H9 (cell line): Measurements from ENCODE around the gene LASP1NB.
A peak's percentile ranks its signal among the peaks of the same experiment; 100 is the strongest.

Source experiments
- DNase-seq: peaks from one replicate; pipeline ENCODE4 v3.0.0-alpha.2; 2017
- H2AFZ ChIP-seq: one replicate; pipeline ENCODE4 v1.6.1; 2013; ENCODE audit warnings: mild to moderate bottlenecking, low read length, control low read depth, moderate library complexity
- H2AK5ac ChIP-seq: 2 replicates; pipeline ENCODE4 v1.6.1; 2013; ENCODE audit warnings: low read length, control low read depth, mixed read lengths; ENCODE audit not compliant: insufficient read length
- H2BK120ac ChIP-seq: one replicate; pipeline ENCODE4 v1.6.1; 2013; ENCODE audit warnings: low read depth, mild to moderate bottlenecking, low read length, control low read depth, inconsistent platforms; ENCODE audit not compliant: poor library complexity, severe bottlenecking
- H2BK12ac ChIP-seq: 2 replicates; pipeline ENCODE4 v1.6.1; 2013; ENCODE audit warnings: low read length, control low read depth, mixed read lengths, low read depth; ENCODE audit not compliant: insufficient read length
- H2BK15ac ChIP-seq: 2 replicates; pipeline ENCODE4 v1.6.1; 2013; ENCODE audit warnings: low read depth, low read length, control low read depth
- H2BK20ac ChIP-seq: one replicate; pipeline ENCODE4 v1.6.1; 2013; ENCODE audit warnings: low read depth, mild to moderate bottlenecking, low read length, control low read depth, inconsistent platforms; ENCODE audit not compliant: poor library complexity, severe bottlenecking
- H2BK5ac ChIP-seq: 2 replicates; pipeline ENCODE4 v1.6.1; 2013; ENCODE audit warnings: low read length, control low read depth, mixed read lengths; ENCODE audit not compliant: insufficient read length
- H3K14ac ChIP-seq: 2 replicates; pipeline ENCODE4 v1.6.1; 2013; ENCODE audit warnings: low read length, control low read depth; ENCODE audit not compliant: insufficient read depth
- H3K18ac ChIP-seq: 2 replicates; pipeline ENCODE4 v1.6.1; 2013; ENCODE audit warnings: low read depth, mild to moderate bottlenecking, mixed read lengths, low read length, control low read depth; ENCODE audit not compliant: insufficient read length
- H3K23ac ChIP-seq: 2 replicates; pipeline ENCODE4 v1.6.1; 2013; ENCODE audit warnings: low read length, control low read depth, mixed read lengths, low read depth; ENCODE audit not compliant: insufficient read length
- H3K23me2 ChIP-seq: 2 replicates; pipeline ENCODE4 v1.6.1; 2013; ENCODE audit warnings: low read depth, mild to moderate bottlenecking, mixed read lengths, low read length, control low read depth; ENCODE audit not compliant: insufficient read length, poor library complexity, severe bottlenecking
- H3K27ac ChIP-seq: 2 replicates; pipeline ENCODE4 v1.5.1; 2013; ENCODE audit warnings: low read length, control low read depth, mixed read lengths, low read depth; ENCODE audit not compliant: insufficient read length
- H3K27me3 ChIP-seq: 2 replicates; pipeline ENCODE4 v1.6.1; 2013; ENCODE audit warnings: low read length, control low read depth, inconsistent platforms; ENCODE audit not compliant: insufficient read depth
- H3K4ac ChIP-seq: 2 replicates; pipeline ENCODE4 v1.6.1; 2013; ENCODE audit warnings: low read depth, mild to moderate bottlenecking, control low read depth, inconsistent platforms, low read length, moderate library complexity
- H3K4me1 ChIP-seq: 2 replicates; pipeline ENCODE4 v1.6.1; 2013; ENCODE audit warnings: low read length, control low read depth, inconsistent platforms; ENCODE audit not compliant: insufficient read depth
- H3K4me2 ChIP-seq: 2 replicates; pipeline ENCODE4 v1.6.1; 2013; ENCODE audit warnings: low read length, control low read depth, mixed read lengths; ENCODE audit not compliant: insufficient read length, insufficient read depth
- H3K56ac ChIP-seq: 2 replicates; pipeline ENCODE4 v1.6.1; 2013; ENCODE audit warnings: low read depth, mild to moderate bottlenecking, mixed read lengths, low read length, control low read depth; ENCODE audit not compliant: insufficient read length
- H3K79me1 ChIP-seq: 2 replicates; pipeline ENCODE4 v1.6.1; 2013; ENCODE audit warnings: low read depth, mild to moderate bottlenecking, moderate library complexity, low read length, control low read depth, inconsistent platforms; ENCODE audit not compliant: insufficient read depth, poor library complexity, severe bottlenecking
- H3K79me2 ChIP-seq: 2 replicates; pipeline ENCODE4 v1.6.1; 2013; ENCODE audit warnings: low read length, control low read depth, inconsistent platforms; ENCODE audit not compliant: insufficient read depth
- H3K9ac ChIP-seq: 2 replicates; pipeline ENCODE4 v1.6.1; 2013; ENCODE audit warnings: low read length, control low read depth, mixed read lengths; ENCODE audit not compliant: insufficient read length; ENCODE audit errors: extremely low read depth
- H3K9me3 ChIP-seq: one replicate; pipeline ENCODE4 v1.6.1; 2013; ENCODE audit warnings: low read depth, low read length, inconsistent platforms; ENCODE audit not compliant: control insufficient read depth
- H3T11ph ChIP-seq: one replicate; pipeline ENCODE4 v1.6.1; 2013; ENCODE audit warnings: mild to moderate bottlenecking, low read length, control low read depth, inconsistent platforms
- H4K20me1 ChIP-seq: one replicate; pipeline ENCODE4 v1.6.1; 2013; ENCODE audit not compliant: control insufficient read depth, insufficient read length, insufficient read depth
- H4K5ac ChIP-seq: 2 replicates; pipeline ENCODE4 v1.6.1; 2013; ENCODE audit warnings: low read depth, mild to moderate bottlenecking, mixed read lengths, low read length, control low read depth; ENCODE audit not compliant: insufficient read length
- H4K8ac ChIP-seq: replicated peaks from 2 replicates; pipeline ENCODE4 v1.6.1; 2013; ENCODE audit warnings: low read length, control low read depth, mixed read lengths, low read depth; ENCODE audit not compliant: insufficient read length
- H4K91ac ChIP-seq: 2 replicates; pipeline ENCODE4 v1.6.1; 2013; ENCODE audit warnings: low read depth, mild to moderate bottlenecking, moderate library complexity, mixed read lengths, low read length, control low read depth; ENCODE audit not compliant: insufficient read length
- H3K27ac Mint-ChIP-seq, 3 experiments: 2 replicates in 2 of 3; 3 replicates in 1 of 3; pipeline ENCODE4 v1.8.0; 2020 to 2021; ENCODE audit warnings: mixed read lengths in 3 of 3, mild to moderate bottlenecking in 1 of 3, moderate library complexity in 1 of 3
- H3K27me3 Mint-ChIP-seq: 2 replicates; pipeline ENCODE4 v1.8.0; 2021; ENCODE audit warnings: low read depth, mild to moderate bottlenecking, moderate library complexity, mixed read lengths
- H3K36me3 Mint-ChIP-seq, 3 experiments: 2 replicates in 2 of 3; 3 replicates in 1 of 3; pipeline ENCODE4 v1.8.0; 2020 to 2021; ENCODE audit warnings: low read depth in 3 of 3, mixed read lengths in 3 of 3; ENCODE audit not compliant: insufficient read depth in 1 of 3
- H3K4me1 Mint-ChIP-seq, 2 experiments: 2 replicates each; pipeline ENCODE4 v1.8.0; 2020; ENCODE audit warnings: mixed read lengths in 2 of 2
- H3K4me3 Mint-ChIP-seq, 2 experiments: 2 replicates in 1 of 2; 3 replicates in 1 of 2; pipeline ENCODE4 v1.8.0; 2020 to 2021; ENCODE audit warnings: mild to moderate bottlenecking in 2 of 2, mixed read lengths in 2 of 2, moderate library complexity in 1 of 2
- H3K9me3 Mint-ChIP-seq, 2 experiments: 2 replicates in 1 of 2; 3 replicates in 1 of 2; pipeline ENCODE4 v1.8.0; 2020; ENCODE audit warnings: mild to moderate bottlenecking in 2 of 2, mixed read lengths in 2 of 2, moderate library complexity in 1 of 2
- WGBS: extraction: QIAGEN DNeasy Blood & Tissue Kit; methylation state at CpG from one replicate; pipeline ENCODE4 v1.1.7; 2013; ENCODE audit warnings: missing lambda C conversion rate, low lambda C conversion rate, mixed read lengths; ENCODE audit not compliant: insufficient read length; ENCODE audit errors: extremely low coverage; 5-methylcytosine and 5-hydroxymethylcytosine counted together
- TF ChIP-seq, protein P1 (sequence below): fragments of 200-600 bp; sonication (generic); conservative IDR thresholded peaks from 3 replicates; pipeline ENCODE4 v1.8.0; 2021; ENCODE audit warnings: antibody characterized with exemption, mild to moderate bottlenecking

LASP1NB gene

DNA sequence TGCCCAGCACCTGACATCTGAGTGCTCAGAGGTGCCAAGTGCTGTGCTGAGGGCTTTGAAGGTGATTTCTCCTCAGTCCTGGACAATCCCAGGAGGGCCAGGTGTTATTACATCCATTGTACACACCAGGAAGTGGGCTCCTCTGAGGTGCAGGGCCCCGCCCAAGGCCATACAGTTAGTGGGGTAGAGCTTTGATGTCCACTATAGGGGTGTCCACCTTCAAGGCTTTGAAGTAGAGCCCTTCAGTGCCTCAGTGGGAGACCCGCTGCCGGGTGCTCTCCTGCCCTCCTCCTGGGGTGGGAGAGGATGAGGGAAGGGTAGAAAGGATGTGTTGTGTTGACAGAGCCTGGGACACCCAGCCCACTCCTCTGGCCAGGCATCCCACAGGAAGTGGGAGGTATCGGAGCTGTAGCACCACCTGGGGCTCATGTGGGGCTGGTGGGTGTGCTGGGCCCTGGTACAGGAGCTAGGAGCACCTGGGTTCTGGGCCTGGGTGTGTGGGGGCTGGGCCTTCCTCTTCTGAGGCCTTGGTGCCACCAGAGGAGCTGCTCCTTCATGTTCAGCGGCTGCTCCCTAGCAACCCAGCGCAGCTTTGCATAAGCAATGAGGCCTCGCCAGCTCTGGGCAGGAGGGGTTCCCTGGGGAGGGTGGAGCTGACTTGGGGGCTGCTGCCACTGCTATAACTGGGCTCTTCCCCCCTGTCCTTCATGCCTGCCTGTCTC, 48.1 kb upstream of the LASP1NB start:
- no peak overlapping the region for H3K56ac ChIP-seq
- H2BK20ac ChIP-seq = no peak overlapping the region
- no peak overlapping the region for H3K18ac ChIP-seq
- peaks cover 3% of the 10 kb centered on the region for H3K79me1 ChIP-seq
- no CpG with 5 or more reads among the region's 7 CpGs for WGBS
- H3K9ac ChIP-seq = no peak overlapping the region
- peaks cover 24% of the 10 kb centered on the region; the same call in 1 of the 2 replicates for H3K79me2 ChIP-seq
- no peak overlapping the region for H2BK120ac ChIP-seq
- peaks cover 14% of the 10 kb centered on the region; the same call in 1 of the 2 replicates for H3K4me1 ChIP-seq
- H2BK5ac ChIP-seq = no peak overlapping the region
- H3K4me3 Mint-ChIP-seq = no peak overlapping the region
- no peak overlapping the region for H3K4me2 ChIP-seq
- no peak overlapping the region for H4K5ac ChIP-seq
- H2AFZ ChIP-seq = no peak overlapping the region
- peaks cover 11 to 36% (median 20%) of the 10 kb centered on the region in 3 experiments; a peak in 5 of 7 replicates for H3K36me3 Mint-ChIP-seq
- H3K14ac ChIP-seq = no peak overlapping the region; the same call in 1 of the 2 replicates
- peaks cover 0 to 3% of the 10 kb centered on the region in 2 experiments; a peak in 1 of 5 replicates for H3K9me3 Mint-ChIP-seq
- no peaks in the 10 kb centered on the region for H3K9me3 ChIP-seq
- no peaks in the 10 kb centered on the region for H3K27me3 Mint-ChIP-seq
- peak; percentile 75 for DNase-seq
- no peak overlapping the region for H4K8ac ChIP-seq
- TF ChIP-seq, protein P1, sequence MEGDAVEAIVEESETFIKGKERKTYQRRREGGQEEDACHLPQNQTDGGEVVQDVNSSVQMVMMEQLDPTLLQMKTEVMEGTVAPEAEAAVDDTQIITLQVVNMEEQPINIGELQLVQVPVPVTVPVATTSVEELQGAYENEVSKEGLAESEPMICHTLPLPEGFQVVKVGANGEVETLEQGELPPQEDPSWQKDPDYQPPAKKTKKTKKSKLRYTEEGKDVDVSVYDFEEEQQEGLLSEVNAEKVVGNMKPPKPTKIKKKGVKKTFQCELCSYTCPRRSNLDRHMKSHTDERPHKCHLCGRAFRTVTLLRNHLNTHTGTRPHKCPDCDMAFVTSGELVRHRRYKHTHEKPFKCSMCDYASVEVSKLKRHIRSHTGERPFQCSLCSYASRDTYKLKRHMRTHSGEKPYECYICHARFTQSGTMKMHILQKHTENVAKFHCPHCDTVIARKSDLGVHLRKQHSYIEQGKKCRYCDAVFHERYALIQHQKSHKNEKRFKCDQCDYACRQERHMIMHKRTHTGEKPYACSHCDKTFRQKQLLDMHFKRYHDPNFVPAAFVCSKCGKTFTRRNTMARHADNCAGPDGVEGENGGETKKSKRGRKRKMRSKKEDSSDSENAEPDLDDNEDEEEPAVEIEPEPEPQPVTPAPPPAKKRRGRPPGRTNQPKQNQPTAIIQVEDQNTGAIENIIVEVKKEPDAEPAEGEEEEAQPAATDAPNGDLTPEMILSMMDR = no peak
- H3K4ac ChIP-seq = no peak overlapping the region
- H4K91ac ChIP-seq = no peak overlapping the region
- no peak overlapping the region for H3K27ac ChIP-seq
- no peaks in the 10 kb centered on the region for H3K23me2 ChIP-seq
- no peak overlapping the region for H2BK15ac ChIP-seq
- peaks cover 2% of the 10 kb centered on the region for H4K20me1 ChIP-seq
- no peak overlapping the region for H2AK5ac ChIP-seq
- H3K27me3 ChIP-seq = no peaks in the 10 kb centered on the region
- H3K23ac ChIP-seq = no peak overlapping the region
- no peak overlapping the region for H3T11ph ChIP-seq
- peak overlapping the region in 2 of 3 experiments; percentile 28 to 40; a peak in 1 of 7 replicates for H3K27ac Mint-ChIP-seq
- H3K4me1 Mint-ChIP-seq = peaks cover 69 to 84% of the 10 kb centered on the region in 2 experiments
- no peak overlapping the region for H2BK12ac ChIP-seq
